Gastroesophageal sphincter (tissue), 3 donors: Measurements from ENCODE around the gene GPX1.

Experiments
- CTCF ChIP-seq, 4 experiments: fragments of 200-600 bp in 2 of 4; fragments of 450-650 bp in 2 of 4; sonication (generic) in 1 of 4; IDR thresholded peaks; one replicate each; pipeline ENCODE4 v1.5.1; 2017 to 2019; ENCODE audit warnings: antibody characterized with exemption in 4 of 4, mild to moderate bottlenecking in 2 of 4, moderate library complexity in 2 of 4
- EP300 ChIP-seq: sonication (generic); formaldehyde crosslinking; IDR thresholded peaks from one replicate; pipeline ENCODE4 v1.6.1; 2017; ENCODE audit warnings: antibody characterized with exemption, mild to moderate bottlenecking
- POLR2A ChIP-seq, 2 donors: fragments of 450-650 bp; IDR thresholded peaks; one replicate each; pipeline ENCODE4 v1.6.1; 2017; ENCODE audit warnings: antibody characterized with exemption in 2 of 2, mild to moderate bottlenecking in 2 of 2, moderate library complexity in 1 of 2
- POLR2AphosphoS5 ChIP-seq: sonication (generic); formaldehyde crosslinking; IDR thresholded peaks from one replicate; pipeline ENCODE4 v1.6.1; 2017; ENCODE audit warnings: antibody characterized with exemption

- TF ChIP-seq POLR2A (IDR thresholded peaks at IDR 0.05) (no peak), CTCF (IDR thresholded peaks at IDR 0.05) (no peak), EP300 (no peak), POLR2AphosphoS5 (no peak)
Observed at GRCh38 chr3:49383387-49383786, 25.2 kb upstream of the GPX1 start.
